ENCODE results near the gene AOX1.

AOX1 gene

DNA sequence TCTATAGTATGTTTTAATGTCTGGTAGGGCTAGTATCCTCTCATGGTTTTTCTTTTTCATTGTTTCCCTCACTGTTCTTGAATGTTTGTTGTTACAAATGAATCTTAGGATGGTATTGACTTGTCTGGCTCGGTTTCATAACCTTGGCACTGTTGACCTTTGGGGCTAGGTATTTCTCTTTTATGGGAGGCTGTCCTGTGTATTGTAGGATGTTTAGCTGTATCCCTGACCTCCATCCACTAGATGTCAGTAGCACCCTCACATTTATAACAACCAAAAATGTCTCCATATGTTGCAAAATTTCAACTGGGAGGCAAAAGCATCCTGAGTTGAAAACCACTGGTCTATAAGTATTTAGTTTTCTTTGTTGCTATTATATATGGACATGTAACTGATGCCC, 7.0 kb upstream of the AOX1 start:
- TF ChIP-seq, protein P1, sequence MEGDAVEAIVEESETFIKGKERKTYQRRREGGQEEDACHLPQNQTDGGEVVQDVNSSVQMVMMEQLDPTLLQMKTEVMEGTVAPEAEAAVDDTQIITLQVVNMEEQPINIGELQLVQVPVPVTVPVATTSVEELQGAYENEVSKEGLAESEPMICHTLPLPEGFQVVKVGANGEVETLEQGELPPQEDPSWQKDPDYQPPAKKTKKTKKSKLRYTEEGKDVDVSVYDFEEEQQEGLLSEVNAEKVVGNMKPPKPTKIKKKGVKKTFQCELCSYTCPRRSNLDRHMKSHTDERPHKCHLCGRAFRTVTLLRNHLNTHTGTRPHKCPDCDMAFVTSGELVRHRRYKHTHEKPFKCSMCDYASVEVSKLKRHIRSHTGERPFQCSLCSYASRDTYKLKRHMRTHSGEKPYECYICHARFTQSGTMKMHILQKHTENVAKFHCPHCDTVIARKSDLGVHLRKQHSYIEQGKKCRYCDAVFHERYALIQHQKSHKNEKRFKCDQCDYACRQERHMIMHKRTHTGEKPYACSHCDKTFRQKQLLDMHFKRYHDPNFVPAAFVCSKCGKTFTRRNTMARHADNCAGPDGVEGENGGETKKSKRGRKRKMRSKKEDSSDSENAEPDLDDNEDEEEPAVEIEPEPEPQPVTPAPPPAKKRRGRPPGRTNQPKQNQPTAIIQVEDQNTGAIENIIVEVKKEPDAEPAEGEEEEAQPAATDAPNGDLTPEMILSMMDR (IDR thresholded peaks at IDR 0.05; ENCODE audit: low read depth, low read length), result peak; percentile 47
- peak; percentile 36 for DNase-seq (ENCODE audit: low read depth, low spot score)
- in situ Hi-C loops (cut with HindIII; ENCODE audit: low sequenced_read_pairs), result no loop called here
- no peak overlapping the region for H3K4me3 ChIP-seq (ENCODE audit: low read depth, low read length)

DNA sequence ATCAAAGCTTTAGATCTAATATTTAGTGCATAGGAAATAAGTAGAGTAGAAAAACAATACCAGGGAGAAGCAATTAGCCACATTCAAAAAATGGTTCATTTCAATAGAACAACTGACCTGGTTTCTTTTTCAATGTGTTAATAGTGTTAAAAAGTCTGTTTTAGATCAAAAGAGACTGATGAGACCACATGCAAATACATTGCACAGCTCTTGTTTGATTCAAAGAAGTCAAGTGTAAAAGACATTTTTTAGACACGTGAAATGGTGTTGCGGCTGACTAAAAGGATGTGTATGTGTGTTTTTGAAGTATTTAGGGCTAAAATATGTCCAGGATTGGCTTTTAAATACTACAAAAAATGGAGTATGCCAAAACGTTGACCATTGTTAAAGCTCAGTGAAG, 1.2 kb upstream of the AOX1 start:
- no peak for DNase-seq (ENCODE audit: low read depth, low spot score)
- no peak overlapping the region for H3K4me3 ChIP-seq (ENCODE audit: low read depth, low read length)
- TF ChIP-seq, protein P1 (IDR thresholded peaks at IDR 0.05; ENCODE audit: low read depth, low read length), result no peak
- in situ Hi-C loops (cut with HindIII; ENCODE audit: low sequenced_read_pairs), result no loop called here

- TF ChIP-seq, protein P1 (IDR thresholded peaks at IDR 0.05; ENCODE audit: low read depth, low read length), result no peak
- in situ Hi-C loops (cut with HindIII; ENCODE audit: low sequenced_read_pairs), result no loop called here
- peak overlapping the region; percentile 56 for H3K4me3 ChIP-seq (ENCODE audit: low read depth, low read length)
- no peak for DNase-seq (ENCODE audit: low read depth, low spot score)
These were observed 479 bp upstream of the AOX1 start for GRCh38 chr2:200585340-200585729.

DNA sequence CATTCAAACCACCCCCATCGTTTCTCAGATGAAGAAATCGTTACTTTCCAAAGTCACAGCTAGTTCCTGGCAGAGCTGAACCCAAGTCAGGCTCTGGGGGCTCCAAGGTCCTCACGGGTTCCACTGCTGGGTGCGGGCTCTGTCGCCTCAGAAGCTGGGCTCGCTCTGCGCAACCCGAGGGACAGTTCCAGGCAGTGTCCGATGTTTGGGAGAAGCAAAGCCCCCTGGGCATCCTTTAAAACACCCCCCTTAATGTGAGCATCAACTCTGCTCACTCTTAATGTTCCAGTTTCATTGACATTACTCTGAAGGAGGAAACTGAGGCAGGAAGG, 796 bp downstream of the AOX1 start:
- in situ Hi-C loops (cut with HindIII; ENCODE audit: low sequenced_read_pairs), result no loop called here
- no peak for DNase-seq (ENCODE audit: low read depth, low spot score)
- TF ChIP-seq, protein P1 (IDR thresholded peaks at IDR 0.05; ENCODE audit: low read depth, low read length), result no peak

GRCh38 chr2:200587007-200587616, 1.3 kb downstream of the AOX1 start:
- in situ Hi-C loops (cut with HindIII; ENCODE audit: low sequenced_read_pairs), result no loop called here
- DNase-seq (ENCODE audit: low read depth, low spot score), result no peak
- no peak overlapping the region for H3K4me3 ChIP-seq (ENCODE audit: low read depth, low read length)
- TF ChIP-seq, protein P1 (IDR thresholded peaks at IDR 0.05; ENCODE audit: low read depth, low read length), result no peak

More for the DNA sequence above, 796 bp downstream of the AOX1 start:
- peak overlapping the region; percentile 56 for H3K4me3 ChIP-seq (ENCODE audit: low read depth, low read length)

- TF ChIP-seq, protein P1 (IDR thresholded peaks at IDR 0.05; ENCODE audit: low read depth, low read length), result no peak
- in situ Hi-C loops (cut with HindIII; ENCODE audit: low sequenced_read_pairs), result no loop called here
- DNase-seq (ENCODE audit: low read depth, low spot score), result no peak
- no peak overlapping the region for H3K4me3 ChIP-seq (ENCODE audit: low read depth, low read length)
These were observed 2.4 kb downstream of the AOX1 start for GRCh38 chr2:200588076-200588678.

All from astrocyte of the spinal cord (primary cell).